PC-3 (cell line): ENCODE results near the gene HHATL. TPM values are rescaled to one million over a fixed set of nuclear protein-coding genes. Genes with fewer than 3 reads are reported as not detected.

Experiments used
- ATAC-seq: fragments of 200-7000 bp; cut with Tn5 transposase; 2 replicates; pipeline ENCODE4 v1.9.1; 2020; ENCODE audit warnings: mild to moderate bottlenecking, moderate library complexity
- BruUV-seq: library from RNA; stranded (reverse); fragments of 400-500 nt; replicated peaks from 2 replicates; lab custom pipeline; 2021; lab: Mats Ljungman, UMichigan
- CTCF ChIA-PET: fragments of 300-600 bp; sonication (Branson Sonifier 250); formaldehyde crosslinking; loops from one replicate; lab custom pipeline; 2022; ENCODE audit warnings: antibody characterized with exemption; lab: Charles Lee
- POLR2A ChIA-PET: fragments of 300-600 bp; sonication (Branson Sonifier 250); formaldehyde crosslinking; loops from one replicate; lab custom pipeline; 2022; ENCODE audit warnings: antibody characterized with exemption; ENCODE audit not compliant: unreplicated experiment; lab: Charles Lee
- DNase-seq: peaks from one replicate; pipeline ENCODE4 v3.0.0-alpha.2; 2015
- H2AFZ ChIP-seq: fragments of 300-600 bp; sonication (generic); 2 replicates; pipeline ENCODE4 v1.6.0; 2016; ENCODE audit warnings: antibody characterized with exemption, low read length
- H3F3A ChIP-seq: fragments of 300-600 bp; sonication (generic); one replicate; pipeline ENCODE4 v1.6.0; 2017; ENCODE audit warnings: antibody characterized with exemption, low read length, control low read depth, mild to moderate bottlenecking; ENCODE audit not compliant: unreplicated experiment
- H3K27ac ChIP-seq: fragments of 300-600 bp; sonication (generic); 2 replicates; pipeline ENCODE4 v1.5.1; 2016; ENCODE audit warnings: mild to moderate bottlenecking, low read length
- H3K27me3 ChIP-seq: fragments of 300-600 bp; sonication (generic); 2 replicates; pipeline ENCODE4 v1.6.1; 2016; ENCODE audit warnings: low read length, mixed read lengths
- H3K36me3 ChIP-seq: fragments of 300-600 bp; sonication (generic); 2 replicates; pipeline ENCODE4 v1.6.1; 2016; ENCODE audit warnings: low read depth, mixed run types, low read length, mixed read lengths
- H3K4me1 ChIP-seq: fragments of 300-600 bp; sonication (generic); 2 replicates; pipeline ENCODE4 v1.5.1; 2016; ENCODE audit warnings: low read length; ENCODE audit not compliant: insufficient read depth
- H3K4me2 ChIP-seq: fragments of 300-600 bp; sonication (generic); 2 replicates; pipeline ENCODE4 v1.6.0; 2016; ENCODE audit warnings: low read length
- H3K4me3 ChIP-seq: fragments of 300-600 bp; sonication (generic); 2 replicates; pipeline ENCODE4 v1.5.1; 2016; ENCODE audit warnings: mild to moderate bottlenecking, low read length, mixed read lengths
- H3K79me2 ChIP-seq: fragments of 300-600 bp; sonication (generic); 2 replicates; pipeline ENCODE4 v1.6.1; 2017; ENCODE audit warnings: low read length, mixed read lengths
- H3K9ac ChIP-seq: fragments of 300-600 bp; sonication (generic); 2 replicates; pipeline ENCODE4 v1.6.0; 2016; ENCODE audit warnings: mild to moderate bottlenecking, low read length
- H3K9me2 ChIP-seq: fragments of 300-600 bp; sonication (generic); replicated peaks from 2 replicates; pipeline ENCODE4 v1.6.1; 2016; ENCODE audit warnings: mixed run types, low read length, mixed read lengths
- H3K9me3 ChIP-seq: fragments of 300-600 bp; sonication (generic); 2 replicates; pipeline ENCODE4 v1.6.1; 2016; ENCODE audit warnings: low read length, mixed read lengths
- H4K20me1 ChIP-seq: fragments of 300-600 bp; sonication (generic); 2 replicates; pipeline ENCODE4 v1.6.1; 2016; ENCODE audit warnings: low read length, mixed read lengths
- CTCF ChIP-seq: fragments of 300-600 bp; sonication (generic); conservative IDR thresholded peaks from 2 replicates; pipeline ENCODE4 v1.5.1; 2017; ENCODE audit warnings: antibody characterized with exemption, low read depth, mild to moderate bottlenecking, low read length
- EZH2 ChIP-seq: fragments of 300-600 bp; sonication (generic); IDR thresholded peaks from one replicate; pipeline ENCODE4 v1.6.1; 2017; ENCODE audit warnings: antibody characterized with exemption, mild to moderate bottlenecking, low read length; ENCODE audit not compliant: unreplicated experiment
- EZH2phosphoT487 ChIP-seq: fragments of 300-600 bp; sonication (generic); IDR thresholded peaks from 2 replicates; pipeline ENCODE4 v1.6.1; 2018; ENCODE audit warnings: mild to moderate bottlenecking, antibody characterized with exemption, low read length, borderline replicate concordance
- intact Hi-C: fragments of 100-400 bp; cut with micrococcal nuclease; formaldehyde crosslinking; loops from 2 replicates; pipeline ENCODE4 v1.9.0; 2023
- total RNA-seq: library from RNA; depleted of rRNA; stranded (reverse); fragments of >200 nt; gene quantifications from 2 replicates; pipeline ENCODE4 v1.2.3, GENCODE V29; 2014

The HHATL gene
- total RNA-seq, 1 experiment from 2014 or later: not detected

- POLR2A ChIA-PET: no interaction called here
These were observed 8.2 kb downstream of the HHATL start for GRCh38 chr3:42694366-42694765.

GRCh38 chr3:42693530-42693930, 9.1 kb downstream of the HHATL start:
- H3K4me1 ChIP-seq: no peaks in the 10 kb centered on the region
- H3K79me2 ChIP-seq: no peaks in the 10 kb centered on the region
- CTCF ChIA-PET: no interaction called here
- no peak overlapping the region for H3K9ac ChIP-seq
- H3F3A ChIP-seq: no peaks in the 10 kb centered on the region
- POLR2A ChIA-PET: no interaction called here
- H3K4me3 ChIP-seq: no peak overlapping the region
- intact Hi-C loops: no loop called here
- TF ChIP-seq EZH2phosphoT487 (no peak), EZH2 (no peak), CTCF (no peak)
- no peaks in the 10 kb centered on the region for H3K36me3 ChIP-seq
- no peak for ATAC-seq
- no peaks in the 10 kb centered on the region for H3K9me3 ChIP-seq
- H3K4me2 ChIP-seq: no peak overlapping the region
- no peaks in the 10 kb centered on the region for H4K20me1 ChIP-seq
- H3K27ac ChIP-seq: no peak overlapping the region
- no peaks in the 10 kb centered on the region for H3K27me3 ChIP-seq
- no peak overlapping the region for H2AFZ ChIP-seq
- no peak for DNase-seq
- BruUV-seq: no TSS peak
- no peaks in the 10 kb centered on the region for H3K9me2 ChIP-seq

More at GRCh38 chr3:42694366-42694765, 8.2 kb downstream of the HHATL start:
- Histone ChIP-seq H3K79me2 (no peaks in the 10 kb centered on the region), H2AFZ (no peak overlapping the region), H3F3A (no peaks in the 10 kb centered on the region), H3K36me3 (no peaks in the 10 kb centered on the region), H3K4me2 (no peak overlapping the region), H3K9me2 (no peaks in the 10 kb centered on the region), H3K4me1 (no peaks in the 10 kb centered on the region), H3K27me3 (no peaks in the 10 kb centered on the region), H3K9me3 (no peaks in the 10 kb centered on the region), H3K27ac (no peak overlapping the region), H3K9ac (no peak overlapping the region), H3K4me3 (no peak overlapping the region), H4K20me1 (no peaks in the 10 kb centered on the region)
- intact Hi-C loops: no loop called here
- ATAC-seq: no peak
- no peak for TF ChIP-seq EZH2
- TF ChIP-seq CTCF: no peak
- no peak for TF ChIP-seq EZH2phosphoT487
- BruUV-seq: no TSS peak
- DNase-seq: no peak
- CTCF ChIA-PET: no interaction called here

- no peak overlapping the region for H3K27ac ChIP-seq
- intact Hi-C loops: no loop called here
- H3K9me3 ChIP-seq: no peaks in the 10 kb centered on the region
- H2AFZ ChIP-seq: no peak overlapping the region
- H3K36me3 ChIP-seq: no peaks in the 10 kb centered on the region
- no peaks in the 10 kb centered on the region for H3F3A ChIP-seq
- H4K20me1 ChIP-seq: no peaks in the 10 kb centered on the region
- DNase-seq (peak; percentile 7), ATAC-seq (peak; percentile 42; the same call in 1 of the 2 replicates)
- no TSS peak for BruUV-seq
- POLR2A ChIA-PET: no interaction called here
- no peaks in the 10 kb centered on the region for H3K4me1 ChIP-seq
- no peaks in the 10 kb centered on the region for H3K27me3 ChIP-seq
- H3K79me2 ChIP-seq: no peaks in the 10 kb centered on the region
- no peak overlapping the region for H3K4me3 ChIP-seq
- no peaks in the 10 kb centered on the region for H3K9me2 ChIP-seq
- TF ChIP-seq CTCF (no peak), EZH2phosphoT487 (no peak), EZH2 (no peak)
- no peak overlapping the region for H3K9ac ChIP-seq
- H3K4me2 ChIP-seq: no peak overlapping the region
- CTCF ChIA-PET: no interaction called here
These were observed 9.7 kb downstream of the HHATL start for GRCh38 chr3:42692667-42693529.
